ENCODE data around the gene ZNF790. TPM values are rescaled to one million over a fixed set of nuclear protein-coding genes. Genes with fewer than 3 reads are reported as not detected.

The ZNF790 gene
- total and polyA plus RNA-seq, 2 of the 13 experiments (the other 11 are each of a cell fraction or from before 2014, with no cell fraction given), result 1.3 to 5.3 TPM

GRCh38 chr19:36772311-36773222, 65.6 kb downstream of the ZNF790 start, which contains the start of gene ZNF850 (continued):
- TF ChIP-seq GLI4 (CRISPR knock-in tag; IDR thresholded peaks at IDR 0.05; ENCODE audit: borderline replicate concordance), result no peak
- no peak for TF ChIP-seq EHMT2 (IDR thresholded peaks at IDR 0.05; ENCODE audit: borderline replicate concordance, low read depth, low read length)
- no peak for TF ChIP-seq PCBP2 (optimal IDR thresholded peaks at IDR 0.05; ENCODE audit: low read depth, low read length, poor library complexity, severe bottlenecking)
- TF ChIP-seq KAT8 (CRISPR knock-in tag; IDR thresholded peaks at IDR 0.05), result peak; percentile 76
- TF ChIP-seq IRF1 (CRISPR knock-in tag; IDR thresholded peaks at IDR 0.05; ENCODE audit: low read depth), result no peak
- TF ChIP-seq ZNF580 (CRISPR knock-in tag; IDR thresholded peaks at IDR 0.05; ENCODE audit: borderline replicate concordance, low read depth), result no peak
- peak; percentile 87 for TF ChIP-seq SPEN (CRISPR knock-in tag; IDR thresholded peaks at IDR 0.05; ENCODE audit: low read depth)
- peak; percentile 91 for TF ChIP-seq TFDP2 (CRISPR knock-in tag; IDR thresholded peaks at IDR 0.05)
- no peak for TF ChIP-seq ZNF652 (CRISPR knock-in tag; IDR thresholded peaks at IDR 0.05; ENCODE audit: borderline replicate concordance, low read depth)
- TF ChIP-seq SNAI1 (CRISPR knock-in tag; IDR thresholded peaks at IDR 0.05; ENCODE audit: borderline replicate concordance), result no peak
- 0 out of 2 replicates have a peak, but pooled peaks have one; percentile 51 for TF ChIP-seq ZNF235 (CRISPR knock-in tag; IDR thresholded peaks at IDR 0.05; ENCODE audit: borderline replicate concordance)
- TF ChIP-seq NCOA5 (CRISPR knock-in tag; IDR thresholded peaks at IDR 0.05), result no peak
- TF ChIP-seq ZNF282 (IDR thresholded peaks at IDR 0.05; ENCODE audit: partially characterized antibody), result no peak
- no peak for TF ChIP-seq ZNF547 (CRISPR knock-in tag; IDR thresholded peaks at IDR 0.05)
- no peak for TF ChIP-seq THRA (CRISPR knock-in tag; IDR thresholded peaks at IDR 0.05; ENCODE audit: borderline replicate concordance)
- no peak for TF ChIP-seq SMARCE1 (IDR thresholded peaks at IDR 0.05; ENCODE audit: borderline replicate concordance)
- no peak for TF ChIP-seq MIER2 (CRISPR knock-in tag; IDR thresholded peaks at IDR 0.05)
- TF ChIP-seq ZNF570 (CRISPR knock-in tag; IDR thresholded peaks at IDR 0.05; ENCODE audit: borderline replicate concordance), result no peak
- no peak; the same call in 1 of the 2 replicates for TF ChIP-seq MYPOP (CRISPR knock-in tag; IDR thresholded peaks at IDR 0.05)
- peak; percentile 58; the same call in 1 of the 2 replicates for TF ChIP-seq MXD4 (CRISPR knock-in tag; IDR thresholded peaks at IDR 0.05)
- TF ChIP-seq CAMTA2 (CRISPR knock-in tag; IDR thresholded peaks at IDR 0.05; ENCODE audit: borderline replicate concordance), result 0 out of 2 replicates have a peak, but pooled peaks have one; percentile 22
- TF ChIP-seq HDAC6 (IDR thresholded peaks at IDR 0.05; ENCODE audit: low read depth, low read length), result no peak
- no peak for TF ChIP-seq TFE3 (CRISPR knock-in tag; IDR thresholded peaks at IDR 0.05)
